Liver (tissue), 9 donors: Measurements from ENCODE around the gene TAB2. TPM values are rescaled to one million over a fixed set of nuclear protein-coding genes. Genes with fewer than 3 reads are reported as not detected.

Experiments used
- DNase-seq: peaks from one replicate; pipeline ENCODE4 v3.0.0-alpha.2; 2017; ENCODE audit warnings: low spot score
- H3K27ac ChIP-seq, 2 donors: one replicate each; pipeline ENCODE4 v1.7.0; 2013; ENCODE audit warnings: inconsistent platforms in 2 of 2, low read length in 2 of 2, control low read depth in 1 of 2, low read depth in 1 of 2, mild to moderate bottlenecking in 1 of 2
- H3K27me3 ChIP-seq, 4 donors: one replicate each; pipeline versions ENCODE4 v1.6.1 to v1.7.0; 2013; ENCODE audit warnings: low read length in 3 of 4, inconsistent platforms in 1 of 4, mild to moderate bottlenecking in 1 of 4, moderate library complexity in 1 of 4; ENCODE audit not compliant: control insufficient read depth in 4 of 4, insufficient read depth in 4 of 4
- H3K36me3 ChIP-seq, 4 donors: one replicate each; pipeline versions ENCODE4 v1.6.1 to v1.7.0; 2013; ENCODE audit warnings: low read length in 3 of 4, mild to moderate bottlenecking in 3 of 4, low read depth in 1 of 4, moderate library complexity in 1 of 4; ENCODE audit not compliant: control insufficient read depth in 4 of 4, insufficient read depth in 3 of 4
- H3K4me1 ChIP-seq, 4 donors: one replicate each; pipeline versions ENCODE4 v1.6.1 to v1.7.0; 2013; ENCODE audit warnings: low read length in 3 of 4, mild to moderate bottlenecking in 3 of 4, moderate library complexity in 1 of 4; ENCODE audit not compliant: control insufficient read depth in 4 of 4, insufficient read depth in 4 of 4
- H3K4me3 ChIP-seq, 3 donors: one replicate each; pipeline versions ENCODE4 v1.6.1 to v1.7.0; 2013; ENCODE audit warnings: low read length in 3 of 3, control low read depth in 1 of 3, low read depth in 1 of 3, mild to moderate bottlenecking in 1 of 3
- H3K9ac ChIP-seq, 2 donors: one replicate each; pipeline ENCODE4 v1.7.0; 2013; ENCODE audit warnings: low read length in 2 of 2, mild to moderate bottlenecking in 2 of 2, moderate library complexity in 2 of 2, control low read depth in 1 of 2, low read depth in 1 of 2
- H3K9me3 ChIP-seq, 4 donors: one replicate each; pipeline versions ENCODE4 v1.6.1 to v1.7.0; 2013; ENCODE audit warnings: low read length in 3 of 4; ENCODE audit not compliant: control insufficient read depth in 4 of 4
- EGR1 ChIP-seq, 2 donors: IDR thresholded peaks; 2 replicates each; pipeline ENCODE4 v1.6.1; 2016 to 2018; ENCODE audit warnings: antibody characterized with exemption in 2 of 2, low read depth in 2 of 2
- FOXA1 ChIP-seq: IDR thresholded peaks from 2 replicates; pipeline ENCODE4 v1.6.1; 2016; ENCODE audit warnings: antibody characterized with exemption
- FOXA2 ChIP-seq: IDR thresholded peaks from 2 replicates; pipeline ENCODE4 v1.6.1; 2016; ENCODE audit warnings: antibody characterized with exemption
- GABPA ChIP-seq, 2 donors: IDR thresholded peaks in 1 of 2; conservative IDR thresholded peaks in 1 of 2; 2 replicates each; pipeline ENCODE4 v1.6.1; 2016; ENCODE audit warnings: antibody characterized with exemption in 2 of 2, mild to moderate bottlenecking in 1 of 2, moderate library complexity in 1 of 2
- HNF4A ChIP-seq, 2 donors: conservative IDR thresholded peaks; 2 replicates each; pipeline ENCODE4 v1.6.1; 2016; ENCODE audit warnings: antibody characterized with exemption in 2 of 2, mild to moderate bottlenecking in 2 of 2
- HNF4G ChIP-seq: IDR thresholded peaks from 2 replicates; pipeline ENCODE4 v1.6.1; 2016; ENCODE audit warnings: antibody characterized with exemption
- JUND ChIP-seq, 2 donors: IDR thresholded peaks; 2 replicates each; pipeline ENCODE4 v1.6.1; 2016; ENCODE audit warnings: antibody characterized with exemption in 2 of 2
- MAX ChIP-seq: IDR thresholded peaks from 2 replicates; pipeline ENCODE4 v1.6.1; 2016; ENCODE audit warnings: antibody characterized with exemption
- NR2F2 ChIP-seq: IDR thresholded peaks from 2 replicates; pipeline ENCODE4 v1.6.1; 2016; ENCODE audit warnings: antibody characterized with exemption
- RAD21 ChIP-seq, 2 donors: IDR thresholded peaks; 2 replicates each; pipeline ENCODE4 v1.6.1; 2016; ENCODE audit warnings: antibody characterized with exemption in 2 of 2, mild to moderate bottlenecking in 2 of 2
- RXRA ChIP-seq, 2 donors: IDR thresholded peaks; 2 replicates each; pipeline ENCODE4 v1.6.1; 2017 to 2018; ENCODE audit warnings: antibody characterized with exemption in 2 of 2, mild to moderate bottlenecking in 1 of 2
- SP1 ChIP-seq: IDR thresholded peaks from 2 replicates; pipeline ENCODE4 v1.6.1; 2018; ENCODE audit warnings: antibody characterized with exemption, mild to moderate bottlenecking
- TAF1 ChIP-seq: conservative IDR thresholded peaks from 2 replicates; pipeline ENCODE4 v1.6.1; 2016; ENCODE audit warnings: antibody characterized with exemption, mild to moderate bottlenecking
- YY1 ChIP-seq: IDR thresholded peaks from 2 replicates; pipeline ENCODE4 v1.6.1; 2016; ENCODE audit warnings: antibody characterized with exemption, mild to moderate bottlenecking
- ZBTB33 ChIP-seq: IDR thresholded peaks from 2 replicates; pipeline ENCODE4 v1.6.1; 2016; ENCODE audit warnings: antibody characterized with exemption
- WGBS: extraction: QIAGEN DNeasy Blood & Tissue Kit; methylation state at CpG from one replicate; pipeline ENCODE4 v1.1.7; 2013; 5-methylcytosine and 5-hydroxymethylcytosine counted together
- polyA plus RNA-seq, 2 donors: library from polyadenylated mRNA; stranded (reverse) in 1 of 2; unstranded in 1 of 2; fragments of 200-250 nt in 1 of 2; fragments of >200 nt in 1 of 2; fragmentation: Nextera tagmentation in 1 of 2; extraction: Ambion mirVana in 1 of 2; gene quantifications; one replicate each; pipeline versions ENCODE4 v1.2.1 to v1.2.3, GENCODE V29; 2013 to 2015
- total RNA-seq, 2 donors: library from RNA; depleted of rRNA; stranded (reverse); fragments of >200 nt; gene quantifications; one replicate each; pipeline ENCODE4 v1.2.3, GENCODE V29; 2014
- TF ChIP-seq, protein P1 (sequence below): IDR thresholded peaks from 2 replicates; pipeline ENCODE4 v1.6.1; 2016; ENCODE audit warnings: antibody characterized with exemption, mild to moderate bottlenecking
- TF ChIP-seq, protein P2 (sequence below): IDR thresholded peaks from 2 replicates; pipeline ENCODE4 v1.6.1; 2016; ENCODE audit warnings: antibody characterized with exemption
- TF ChIP-seq, protein P3 (sequence below): fragments of 150-350 bp; IDR thresholded peaks from 2 replicates; pipeline ENCODE4 v1.5.1; 2017; ENCODE audit warnings: improper control_type of control experiment, low read depth, low read length; ENCODE audit not compliant: missing input control
- donor health status: healthy.
- donor health status: healthy.
- donor health status: healthy.
- donor health status: healthy.
- donor health status: healthy.

TAB2 gene
- total and polyA plus RNA-seq, 4 donors, result 10.5 to 25.6 (median 18.0) TPM

DNA sequence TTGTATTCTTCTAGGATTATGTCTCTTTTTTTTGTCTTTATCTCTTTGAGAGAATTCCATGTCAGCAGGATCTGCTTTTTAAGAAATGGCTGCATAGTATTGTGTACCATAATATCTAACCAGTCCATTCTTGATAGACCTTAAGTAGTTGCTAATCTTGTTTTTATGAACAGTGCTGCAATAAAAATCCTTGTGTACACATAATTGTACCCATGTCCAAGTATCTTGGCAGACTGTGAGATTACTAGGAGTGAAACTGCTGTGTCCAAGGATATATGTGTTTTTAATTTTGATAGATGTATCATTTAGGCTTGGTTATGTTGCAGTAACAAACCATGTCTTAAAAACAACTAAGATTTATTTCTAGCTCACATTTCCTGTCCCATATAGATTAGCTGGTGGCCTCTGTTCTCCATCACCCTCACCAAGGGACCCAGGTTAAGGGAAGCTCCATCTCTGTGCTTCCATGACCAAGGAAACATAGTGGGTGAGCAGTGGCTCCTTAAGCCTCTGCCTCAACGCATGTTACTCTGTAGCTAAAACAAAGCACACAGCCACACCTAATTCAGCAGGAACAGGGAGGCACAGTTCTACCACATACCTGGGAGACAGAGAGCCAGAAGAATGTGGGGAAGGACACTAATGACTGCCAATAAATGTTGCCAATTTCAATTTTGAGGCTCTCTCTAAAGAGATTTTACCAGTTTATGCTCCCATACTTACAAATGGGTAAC lies 70.4 kb downstream of the TAB2 start:
- no peak for DNase-seq
- Histone ChIP-seq H3K27ac (no peak overlapping the region), H3K36me3 (peaks cover 0 to 5% (median 1%) of the 10 kb centered on the region in 4 donors), H3K4me1 (peaks cover 0 to 12% (median 10%) of the 10 kb centered on the region in 4 donors), H3K27me3 (no peaks in the 10 kb centered on the region), H3K9me3 (peaks cover 0 to 1% (median 0%) of the 10 kb centered on the region in 4 donors), H3K9ac (no peak overlapping the region), H3K4me3 (no peak overlapping the region)
- no peak for TF ChIP-seq NR2F2
- WGBS, result 90% methylated on average over 1 of the region's 1 CpG

DNA sequence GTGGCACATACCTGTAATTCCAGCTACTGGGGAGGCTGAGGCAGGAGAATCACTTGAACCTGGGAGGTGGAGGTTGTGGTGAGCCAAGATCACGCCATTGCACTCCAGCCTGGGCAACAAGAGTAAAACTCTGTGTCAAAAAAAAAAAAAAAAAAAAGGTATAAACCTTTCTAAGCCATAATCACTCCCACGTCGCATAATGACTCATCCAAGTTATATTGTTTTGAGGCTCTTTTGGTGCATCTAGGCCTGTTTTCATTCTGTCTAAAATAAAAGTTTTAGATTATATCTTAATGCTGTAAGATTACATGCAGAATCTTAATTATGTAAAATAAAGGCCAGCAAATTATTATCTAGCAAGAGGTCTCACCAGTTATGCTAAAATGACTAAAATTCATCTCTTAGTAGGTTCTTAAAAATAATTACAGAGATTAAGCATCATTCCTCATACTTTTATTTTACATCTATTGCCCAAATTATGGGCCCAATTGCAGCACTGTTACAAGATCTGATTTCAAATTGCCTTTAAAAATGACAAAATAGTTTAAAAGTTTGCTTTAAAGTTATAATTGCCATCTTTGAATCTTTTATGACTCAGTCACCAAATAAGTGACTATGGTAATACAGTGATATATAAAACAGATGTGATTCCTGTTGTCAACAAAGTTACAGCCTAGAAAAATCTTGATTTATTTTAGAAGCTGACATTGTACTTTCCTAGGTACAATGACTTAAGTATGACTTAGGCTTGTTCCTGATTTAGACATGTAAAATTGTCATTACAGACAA lies 72.2 kb downstream of the TAB2 start:
- no peak overlapping the region for H3K4me3 ChIP-seq
- no peak overlapping the region for H3K9ac ChIP-seq
- no peak for DNase-seq
- peaks cover 0 to 17% (median 9%) of the 10 kb centered on the region in 4 donors for H3K4me1 ChIP-seq
- H3K27me3 ChIP-seq, result no peaks in the 10 kb centered on the region
- TF ChIP-seq EGR1 (IDR thresholded peaks at IDR 0.05; ENCODE audit: low read depth in 2 of 2) (no peak), TAF1 (no peak), RXRA (IDR thresholded peaks at IDR 0.05) (no peak), ZBTB33 (no peak), GABPA (IDR thresholded peaks at IDR 0.05 in 1 of 2, conservative IDR thresholded peaks at IDR 0.05 in 1 of 2) (no peak), FOXA2 (no peak), FOXA1 (no peak), JUND (IDR thresholded peaks at IDR 0.05) (no peak), NR2F2 (no peak), SP1 (no peak), YY1 (no peak), MAX (no peak), HNF4G (no peak), RAD21 (IDR thresholded peaks at IDR 0.05) (no peak), HNF4A (conservative IDR thresholded peaks at IDR 0.05) (no peak)
- TF ChIP-seq, protein P1, sequence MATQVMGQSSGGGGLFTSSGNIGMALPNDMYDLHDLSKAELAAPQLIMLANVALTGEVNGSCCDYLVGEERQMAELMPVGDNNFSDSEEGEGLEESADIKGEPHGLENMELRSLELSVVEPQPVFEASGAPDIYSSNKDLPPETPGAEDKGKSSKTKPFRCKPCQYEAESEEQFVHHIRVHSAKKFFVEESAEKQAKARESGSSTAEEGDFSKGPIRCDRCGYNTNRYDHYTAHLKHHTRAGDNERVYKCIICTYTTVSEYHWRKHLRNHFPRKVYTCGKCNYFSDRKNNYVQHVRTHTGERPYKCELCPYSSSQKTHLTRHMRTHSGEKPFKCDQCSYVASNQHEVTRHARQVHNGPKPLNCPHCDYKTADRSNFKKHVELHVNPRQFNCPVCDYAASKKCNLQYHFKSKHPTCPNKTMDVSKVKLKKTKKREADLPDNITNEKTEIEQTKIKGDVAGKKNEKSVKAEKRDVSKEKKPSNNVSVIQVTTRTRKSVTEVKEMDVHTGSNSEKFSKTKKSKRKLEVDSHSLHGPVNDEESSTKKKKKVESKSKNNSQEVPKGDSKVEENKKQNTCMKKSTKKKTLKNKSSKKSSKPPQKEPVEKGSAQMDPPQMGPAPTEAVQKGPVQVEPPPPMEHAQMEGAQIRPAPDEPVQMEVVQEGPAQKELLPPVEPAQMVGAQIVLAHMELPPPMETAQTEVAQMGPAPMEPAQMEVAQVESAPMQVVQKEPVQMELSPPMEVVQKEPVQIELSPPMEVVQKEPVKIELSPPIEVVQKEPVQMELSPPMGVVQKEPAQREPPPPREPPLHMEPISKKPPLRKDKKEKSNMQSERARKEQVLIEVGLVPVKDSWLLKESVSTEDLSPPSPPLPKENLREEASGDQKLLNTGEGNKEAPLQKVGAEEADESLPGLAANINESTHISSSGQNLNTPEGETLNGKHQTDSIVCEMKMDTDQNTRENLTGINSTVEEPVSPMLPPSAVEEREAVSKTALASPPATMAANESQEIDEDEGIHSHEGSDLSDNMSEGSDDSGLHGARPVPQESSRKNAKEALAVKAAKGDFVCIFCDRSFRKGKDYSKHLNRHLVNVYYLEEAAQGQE, result no peak
- TF ChIP-seq, protein P2, sequence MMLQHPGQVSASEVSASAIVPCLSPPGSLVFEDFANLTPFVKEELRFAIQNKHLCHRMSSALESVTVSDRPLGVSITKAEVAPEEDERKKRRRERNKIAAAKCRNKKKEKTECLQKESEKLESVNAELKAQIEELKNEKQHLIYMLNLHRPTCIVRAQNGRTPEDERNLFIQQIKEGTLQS, result no peak
- TF ChIP-seq, protein P3, sequence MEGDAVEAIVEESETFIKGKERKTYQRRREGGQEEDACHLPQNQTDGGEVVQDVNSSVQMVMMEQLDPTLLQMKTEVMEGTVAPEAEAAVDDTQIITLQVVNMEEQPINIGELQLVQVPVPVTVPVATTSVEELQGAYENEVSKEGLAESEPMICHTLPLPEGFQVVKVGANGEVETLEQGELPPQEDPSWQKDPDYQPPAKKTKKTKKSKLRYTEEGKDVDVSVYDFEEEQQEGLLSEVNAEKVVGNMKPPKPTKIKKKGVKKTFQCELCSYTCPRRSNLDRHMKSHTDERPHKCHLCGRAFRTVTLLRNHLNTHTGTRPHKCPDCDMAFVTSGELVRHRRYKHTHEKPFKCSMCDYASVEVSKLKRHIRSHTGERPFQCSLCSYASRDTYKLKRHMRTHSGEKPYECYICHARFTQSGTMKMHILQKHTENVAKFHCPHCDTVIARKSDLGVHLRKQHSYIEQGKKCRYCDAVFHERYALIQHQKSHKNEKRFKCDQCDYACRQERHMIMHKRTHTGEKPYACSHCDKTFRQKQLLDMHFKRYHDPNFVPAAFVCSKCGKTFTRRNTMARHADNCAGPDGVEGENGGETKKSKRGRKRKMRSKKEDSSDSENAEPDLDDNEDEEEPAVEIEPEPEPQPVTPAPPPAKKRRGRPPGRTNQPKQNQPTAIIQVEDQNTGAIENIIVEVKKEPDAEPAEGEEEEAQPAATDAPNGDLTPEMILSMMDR, result no peak
- H3K27ac ChIP-seq, result no peak overlapping the region
- H3K36me3 ChIP-seq, result peaks cover 0 to 4% (median 1%) of the 10 kb centered on the region in 4 donors
- peaks cover 0 to 1% (median 0%) of the 10 kb centered on the region in 4 donors for H3K9me3 ChIP-seq
- WGBS, result 93% methylated on average over 3 of the region's 3 CpGs
